ENCODE measurements around the gene TMEM50B.

The TMEM50B gene

GRCh38 chr21:33480481-33481103 lies 818 bp upstream of the TMEM50B start:
- peak overlapping the region; percentile 76 for H3K4me3 ChIP-seq (ENCODE audit: low read depth, low read length)
- ChIA-PET POLR2A (interaction anchor here (0.6 to 2.0 kb wide), 3 partner anchors 11 to 265 kb away, joined by 3 to 24 read pairs (median 4); partner anchors contain the start of gene DNAJC28), CTCF (interaction anchor here (1.0 to 3.3 kb wide), 10 partner anchors 10 to 283 kb away, joined by 3 to 9 read pairs (median 4); no protein-coding TSS in a partner anchor)
- TF ChIP-seq CTCF (IDR thresholded peaks at IDR 0.05; ENCODE audit: insufficient read depth, low read length, missing control alignments) = no peak
- no peak for DNase-seq (ENCODE audit: low read depth, low spot score)

- peak overlapping the region; percentile 77 for H3K4me3 ChIP-seq (ENCODE audit: low read depth, low read length)
- no peak for DNase-seq (ENCODE audit: low read depth, low spot score)
- peak; percentile 10 for TF ChIP-seq CTCF (IDR thresholded peaks at IDR 0.05; ENCODE audit: insufficient read depth, low read length, missing control alignments)
- CTCF ChIA-PET = interaction anchor here (1.2 to 3.3 kb wide), 5 partner anchors 20 to 282 kb away, joined by 3 to 9 read pairs (median 4); no protein-coding TSS in a partner anchor
- POLR2A ChIA-PET = interaction anchor here (0.6 to 2.0 kb wide), 7 partner anchors 12 to 377 kb away, joined by 3 to 24 read pairs (median 4); partner anchors contain the start of genes DNAJC28, IFNAR1 and SON
Observed at GRCh38 chr21:33478935-33479678, 667 bp downstream of the TMEM50B start.

- ChIA-PET CTCF (no interaction called here), POLR2A (no interaction called here)
- DNase-seq (ENCODE audit: low read depth, low spot score) = no peak
- no peak for TF ChIP-seq CTCF (IDR thresholded peaks at IDR 0.05; ENCODE audit: insufficient read depth, low read length, missing control alignments)
- H3K4me3 ChIP-seq (ENCODE audit: low read depth, low read length) = peak overlapping the region; percentile 77
Observed at GRCh38 chr21:33478182-33478581, 1.6 kb downstream of the TMEM50B start.

GRCh38 chr21:33477066-33477465 lies 2.7 kb downstream of the TMEM50B start:
- ChIA-PET POLR2A (no interaction called here), CTCF (no interaction called here)
- no peak overlapping the region for H3K4me3 ChIP-seq (ENCODE audit: low read depth, low read length)
- DNase-seq (ENCODE audit: low read depth, low spot score) = no peak
- no peak for TF ChIP-seq CTCF (IDR thresholded peaks at IDR 0.05; ENCODE audit: insufficient read depth, low read length, missing control alignments)

GRCh38 chr21:33473344-33473743 lies 6.4 kb downstream of the TMEM50B start:
- ChIA-PET POLR2A (interaction anchor here (0.5 kb wide), 1 partner anchor 14 kb away, joined by 3 read pairs; no protein-coding TSS in a partner anchor), CTCF (no interaction called here)

More at GRCh38 chr21:33473344-33473743, 6.4 kb downstream of the TMEM50B start:
- H3K4me3 ChIP-seq (ENCODE audit: low read depth, low read length) = no peak overlapping the region
- DNase-seq (ENCODE audit: low read depth, low spot score) = no peak
- TF ChIP-seq CTCF (IDR thresholded peaks at IDR 0.05; ENCODE audit: insufficient read depth, low read length, missing control alignments) = no peak
